Stimulated activated CD4-positive, alpha-beta T cell treated with anti-CD3 and anti-CD28 coated beads, Interleukin-1b, Interleukin-23, amount 100 ng/mL, for 1 hour (primary cell): ENCODE results near the gene LHX8.
"Not testable (repeated sequence)": the region's sequence is repeated elsewhere in the genome, so short reads cannot be mapped to it uniquely, and the experiment has no call there.

Experiments used
- DNase-seq, 2 donors: peaks; one replicate each; pipeline ENCODE4 v3.0.0-alpha.2; 2020; ENCODE audit warnings: low read depth in 2 of 2

Gene LHX8

GRCh38 chr1:75133750-75134646 lies at the start of gene LHX8:
Gene LHX8 (plus strand): TSS chr1:75134388. CDS start chr1:75136615, 2,227 bp downstream.
- DNase-seq = no peak

- DNase-seq = no peak
Measured at GRCh38 chr1:75085931-75086330, 48.3 kb upstream of the LHX8 start.

GRCh38 chr1:75087278-75087677 lies 46.9 kb upstream of the LHX8 start:
- DNase-seq = no peak

GRCh38 chr1:75092141-75092540 lies 42.0 kb upstream of the LHX8 start:
- no peak for DNase-seq

- DNase-seq = no peak
Measured at GRCh38 chr1:75097654-75098053, 36.5 kb upstream of the LHX8 start.

- no peak for DNase-seq
Measured at GRCh38 chr1:75099581-75099980, 34.6 kb upstream of the LHX8 start.

GRCh38 chr1:75100481-75101092 lies 33.6 kb upstream of the LHX8 start:
- no peak for DNase-seq

GRCh38 chr1:75112362-75112951 lies 21.7 kb upstream of the LHX8 start:
- DNase-seq = not testable (repeated sequence)

GRCh38 chr1:75115654-75116053 lies 18.5 kb upstream of the LHX8 start:
- DNase-seq = no peak

- DNase-seq = no peak
Measured at GRCh38 chr1:75123756-75124155, 10.4 kb upstream of the LHX8 start.

- DNase-seq = no peak
Measured at GRCh38 chr1:75124510-75124909, 9.7 kb upstream of the LHX8 start.

GRCh38 chr1:75125161-75125726 lies 8.9 kb upstream of the LHX8 start:
- DNase-seq = no peak

- DNase-seq = no peak
Measured at GRCh38 chr1:75126611-75127101, 7.5 kb upstream of the LHX8 start.

- no peak for DNase-seq
Measured at GRCh38 chr1:75127916-75128717, 6.1 kb upstream of the LHX8 start.

- no peak for DNase-seq
Measured at GRCh38 chr1:75129660-75129982, 4.6 kb upstream of the LHX8 start.

- DNase-seq = no peak
Measured at GRCh38 chr1:75129983-75130789, 4.0 kb upstream of the LHX8 start.

- no peak for DNase-seq
Measured at GRCh38 chr1:75130865-75131564, 3.2 kb upstream of the LHX8 start.

- no peak for DNase-seq
Measured at GRCh38 chr1:75131565-75132241, 2.5 kb upstream of the LHX8 start.

- DNase-seq = no peak
Measured at GRCh38 chr1:75132242-75132811, 1.9 kb upstream of the LHX8 start.
